ENCODE results near the gene HS2ST1.

HS2ST1 gene

DNA sequence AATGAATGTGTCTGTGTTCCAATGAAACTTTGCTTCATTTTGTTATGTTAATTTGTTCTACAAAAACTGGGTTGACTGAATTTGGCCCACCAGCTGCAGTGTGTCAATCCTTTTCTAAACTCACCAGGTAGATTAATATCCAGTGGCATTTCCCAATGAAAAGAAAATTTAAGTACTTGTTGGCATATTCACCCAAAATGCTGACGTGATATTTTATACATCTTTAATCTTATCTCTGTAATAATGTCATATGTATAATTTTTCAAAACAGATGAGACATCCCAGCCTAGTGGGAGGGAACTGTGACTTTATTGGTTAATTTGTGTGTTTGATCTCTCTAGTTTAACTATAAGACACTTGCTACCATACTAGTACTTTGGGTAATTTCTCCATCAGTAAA is 8.6 kb upstream of the HS2ST1 start:
- no peaks in the 10 kb centered on the region for H3K9me3 ChIP-seq (ENCODE audit: control insufficient read depth, low read length)
- H3K27ac ChIP-seq (ENCODE audit: low read depth, low read length, severe bottlenecking) = no peak overlapping the region
- peaks cover 69% of the 10 kb centered on the region for H3K36me3 ChIP-seq (ENCODE audit: control insufficient read depth, insufficient read depth, low read length)
- no peak overlapping the region for H3K4me3 ChIP-seq (ENCODE audit: extremely low read depth, insufficient read depth, low read length, poor library complexity, severe bottlenecking)
- no peaks in the 10 kb centered on the region for H3K4me1 ChIP-seq (ENCODE audit: control insufficient read depth, insufficient read depth, low read length, poor library complexity, severe bottlenecking)
- no CpG with 5 or more reads among the region's 1 CpG for WGBS, 2 experiments (ENCODE audit: insufficient coverage in 2 of 2)

DNA sequence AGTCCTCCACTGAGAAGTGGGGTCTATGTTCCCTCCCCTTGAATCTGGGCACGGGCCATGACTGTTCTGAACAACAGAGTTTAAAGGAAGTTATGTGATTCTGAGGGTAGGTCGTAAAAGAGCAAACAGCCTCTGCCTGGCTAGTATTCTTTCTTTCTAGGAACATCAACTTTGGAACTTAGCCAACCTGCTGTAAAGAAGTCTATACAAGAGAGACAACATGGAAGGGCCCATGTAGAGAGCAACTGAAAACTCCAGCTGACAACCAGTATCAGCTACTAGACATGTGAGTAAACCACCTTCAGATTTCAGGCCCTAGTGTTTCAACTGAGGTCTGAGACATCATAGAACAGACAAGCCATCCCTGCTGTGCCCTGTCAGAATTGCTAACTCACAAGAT is 8.0 kb upstream of the HS2ST1 start:
- no peak overlapping the region for H3K4me3 ChIP-seq (ENCODE audit: extremely low read depth, insufficient read depth, low read length, poor library complexity, severe bottlenecking)
- no peak overlapping the region for H3K27ac ChIP-seq (ENCODE audit: low read depth, low read length, severe bottlenecking)
- H3K4me1 ChIP-seq (ENCODE audit: control insufficient read depth, insufficient read depth, low read length, poor library complexity, severe bottlenecking) = no peaks in the 10 kb centered on the region
- no peaks in the 10 kb centered on the region for H3K9me3 ChIP-seq (ENCODE audit: control insufficient read depth, low read length)
- WGBS, 2 experiments (ENCODE audit: insufficient coverage in 2 of 2) = 80% methylated on average over 1 of the region's 2 CpGs; no CpG with 5 or more reads in 1 of the 2 experiments
- H3K36me3 ChIP-seq (ENCODE audit: control insufficient read depth, insufficient read depth, low read length) = peaks cover 71% of the 10 kb centered on the region

DNA sequence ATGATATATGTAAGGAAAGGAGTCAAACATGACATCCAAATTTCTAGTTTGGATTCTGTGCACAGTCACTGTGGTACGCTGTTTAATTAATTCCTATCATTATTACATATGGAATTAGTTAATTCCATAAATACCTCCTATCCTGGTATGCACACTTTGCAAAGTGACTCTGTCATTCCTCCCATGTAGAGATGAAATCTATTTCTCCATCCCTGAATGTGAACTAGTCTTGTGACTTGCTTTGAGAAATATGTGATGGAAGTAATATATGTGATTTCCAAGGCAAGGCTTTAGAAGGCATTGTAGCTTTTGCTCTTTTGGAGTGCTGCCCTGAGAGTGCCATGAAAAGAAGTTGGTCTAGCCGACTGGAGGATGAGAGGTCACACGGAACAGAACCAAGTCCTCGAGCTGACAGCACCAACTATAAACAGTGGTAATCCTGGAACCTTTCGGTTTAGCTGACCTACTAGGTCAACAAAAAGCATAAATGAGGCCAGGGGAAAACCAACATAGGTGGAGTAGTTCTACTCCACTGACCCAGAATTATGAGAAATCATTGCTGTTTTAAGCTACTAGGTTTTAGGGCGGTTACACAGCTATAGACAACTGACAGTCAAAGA is 2.0 kb upstream of the HS2ST1 start:
- Histone ChIP-seq H3K4me1 (ENCODE audit: control insufficient read depth, insufficient read depth, low read length, poor library complexity, severe bottlenecking) (peaks cover 4% of the 10 kb centered on the region), H3K36me3 (ENCODE audit: control insufficient read depth, insufficient read depth, low read length) (peaks cover 38% of the 10 kb centered on the region), H3K4me3 (ENCODE audit: extremely low read depth, insufficient read depth, low read length, poor library complexity, severe bottlenecking) (peak overlapping the region; percentile 98), H3K27ac (ENCODE audit: low read depth, low read length, severe bottlenecking) (no peak overlapping the region), H3K9me3 (ENCODE audit: control insufficient read depth, low read length) (no peaks in the 10 kb centered on the region)
- WGBS, 2 experiments (ENCODE audit: insufficient coverage in 2 of 2) = 72 to 78% methylated on average over 5 of the region's 6 CpGs

- Histone ChIP-seq H3K36me3 (ENCODE audit: control insufficient read depth, insufficient read depth, low read length) (peaks cover 31% of the 10 kb centered on the region), H3K4me1 (ENCODE audit: control insufficient read depth, insufficient read depth, low read length, poor library complexity, severe bottlenecking) (peaks cover 4% of the 10 kb centered on the region), H3K9me3 (ENCODE audit: control insufficient read depth, low read length) (no peaks in the 10 kb centered on the region), H3K27ac (ENCODE audit: low read depth, low read length, severe bottlenecking) (peak overlapping the region; percentile 99), H3K4me3 (ENCODE audit: extremely low read depth, insufficient read depth, low read length, poor library complexity, severe bottlenecking) (peak overlapping the region; percentile 98)
- 0 to 1% methylated on average over 13 to 15 of the region's 17 CpGs for WGBS, 2 experiments (ENCODE audit: insufficient coverage in 2 of 2)
Measured at GRCh38 chr1:86913399-86913895, 988 bp upstream of the HS2ST1 start.

- H3K9me3 ChIP-seq (ENCODE audit: control insufficient read depth, low read length) = no peaks in the 10 kb centered on the region
- peaks cover 30% of the 10 kb centered on the region for H3K36me3 ChIP-seq (ENCODE audit: control insufficient read depth, insufficient read depth, low read length)
- 1 to 4% methylated on average over 15 to 23 of the region's 44 CpGs for WGBS, 2 experiments (ENCODE audit: insufficient coverage in 2 of 2)
- peaks cover 4% of the 10 kb centered on the region for H3K4me1 ChIP-seq (ENCODE audit: control insufficient read depth, insufficient read depth, low read length, poor library complexity, severe bottlenecking)
- peak within 1 kb of the TSS; percentile 99 for H3K27ac ChIP-seq (ENCODE audit: low read depth, low read length, severe bottlenecking)
- H3K4me3 ChIP-seq (ENCODE audit: extremely low read depth, insufficient read depth, low read length, poor library complexity, severe bottlenecking) = peak within 1 kb of the TSS; percentile 98
Measured at GRCh38 chr1:86913896-86914600, 387 bp upstream of the HS2ST1 start, which contains the start of gene SELENOF. Gene SELENOF (minus strand): TSS chr1:86914126. CDS start chr1:86914111, 15 bp downstream.

- Histone ChIP-seq H3K9me3 (ENCODE audit: control insufficient read depth, low read length) (no peaks in the 10 kb centered on the region), H3K27ac (ENCODE audit: low read depth, low read length, severe bottlenecking) (peak overlapping the region; percentile 86), H3K36me3 (ENCODE audit: control insufficient read depth, insufficient read depth, low read length) (peaks cover 22% of the 10 kb centered on the region), H3K4me3 (ENCODE audit: extremely low read depth, insufficient read depth, low read length, poor library complexity, severe bottlenecking) (peak overlapping the region; percentile 94), H3K4me1 (ENCODE audit: control insufficient read depth, insufficient read depth, low read length, poor library complexity, severe bottlenecking) (peaks cover 4% of the 10 kb centered on the region)
- 0% methylated on average over 39 to 43 of the region's 43 CpGs for WGBS, 2 experiments (ENCODE audit: insufficient coverage in 2 of 2)
Measured at GRCh38 chr1:86914998-86915736, 732 bp downstream of the HS2ST1 start.

GRCh38 chr1:86915737-86916235 is 1.4 kb downstream of the HS2ST1 start:
- WGBS, 2 experiments (ENCODE audit: insufficient coverage in 2 of 2) = 2 to 3% methylated on average over 14 of the region's 14 CpGs
- Histone ChIP-seq H3K4me3 (ENCODE audit: extremely low read depth, insufficient read depth, low read length, poor library complexity, severe bottlenecking) (peak overlapping the region; percentile 94), H3K4me1 (ENCODE audit: control insufficient read depth, insufficient read depth, low read length, poor library complexity, severe bottlenecking) (peaks cover 4% of the 10 kb centered on the region), H3K9me3 (ENCODE audit: control insufficient read depth, low read length) (no peaks in the 10 kb centered on the region), H3K27ac (ENCODE audit: low read depth, low read length, severe bottlenecking) (peak overlapping the region; percentile 86), H3K36me3 (ENCODE audit: control insufficient read depth, insufficient read depth, low read length) (peaks cover 15% of the 10 kb centered on the region)

GRCh38 chr1:86916752-86917151 is 2.3 kb downstream of the HS2ST1 start:
- no CpG with 5 or more reads among the region's 1 CpG for WGBS, 2 experiments (ENCODE audit: insufficient coverage in 2 of 2)
- Histone ChIP-seq H3K4me1 (ENCODE audit: control insufficient read depth, insufficient read depth, low read length, poor library complexity, severe bottlenecking) (peaks cover 4% of the 10 kb centered on the region), H3K27ac (ENCODE audit: low read depth, low read length, severe bottlenecking) (no peak overlapping the region), H3K9me3 (ENCODE audit: control insufficient read depth, low read length) (peaks cover 7% of the 10 kb centered on the region), H3K36me3 (ENCODE audit: control insufficient read depth, insufficient read depth, low read length) (peaks cover 9% of the 10 kb centered on the region), H3K4me3 (ENCODE audit: extremely low read depth, insufficient read depth, low read length, poor library complexity, severe bottlenecking) (peak overlapping the region; percentile 94)

GRCh38 chr1:86922445-86922844 is 8.0 kb downstream of the HS2ST1 start:
- H3K4me3 ChIP-seq (ENCODE audit: extremely low read depth, insufficient read depth, low read length, poor library complexity, severe bottlenecking) = no peak overlapping the region
- H3K4me1 ChIP-seq (ENCODE audit: control insufficient read depth, insufficient read depth, low read length, poor library complexity, severe bottlenecking) = no peaks in the 10 kb centered on the region
- H3K27ac ChIP-seq (ENCODE audit: low read depth, low read length, severe bottlenecking) = no peak overlapping the region
- H3K9me3 ChIP-seq (ENCODE audit: control insufficient read depth, low read length) = peaks cover 30% of the 10 kb centered on the region
- no CpG with 5 or more reads among the region's 1 CpG for WGBS, 2 experiments (ENCODE audit: insufficient coverage in 2 of 2)
- H3K36me3 ChIP-seq (ENCODE audit: control insufficient read depth, insufficient read depth, low read length) = peaks cover 4% of the 10 kb centered on the region

DNA sequence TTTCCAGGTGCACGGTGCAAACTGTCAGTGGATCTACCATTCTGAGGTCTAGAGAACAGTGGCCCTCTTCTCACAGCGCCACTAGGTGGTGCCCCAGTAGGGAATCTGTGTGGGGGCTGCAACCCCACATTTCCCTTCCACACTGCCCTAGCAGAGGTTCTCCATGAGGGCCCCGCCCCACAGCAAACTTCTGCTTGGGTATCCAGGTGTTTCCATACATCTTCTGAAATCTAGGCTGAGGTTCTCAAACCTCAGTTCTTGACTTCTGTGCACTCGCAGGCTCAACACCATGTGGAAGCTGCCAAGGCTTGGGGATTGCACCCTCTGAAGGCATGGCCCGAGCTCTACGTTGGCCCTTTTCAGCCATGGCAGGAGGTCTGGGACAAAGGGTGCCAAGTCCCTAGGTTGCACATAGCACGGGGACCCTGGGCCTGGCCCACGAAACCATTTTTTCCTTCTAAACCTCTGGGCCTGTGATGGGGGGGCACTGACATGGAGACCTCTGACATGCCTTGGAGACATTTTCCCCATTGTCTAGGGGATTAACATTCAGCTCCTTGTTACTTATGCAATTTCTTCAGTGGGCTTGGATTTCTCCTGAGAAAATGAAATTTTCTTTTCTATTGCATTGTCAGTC is 10.0 kb downstream of the HS2ST1 start:
- Histone ChIP-seq H3K27ac (ENCODE audit: low read depth, low read length, severe bottlenecking) (no peak overlapping the region), H3K36me3 (ENCODE audit: control insufficient read depth, insufficient read depth, low read length) (no peaks in the 10 kb centered on the region), H3K4me3 (ENCODE audit: extremely low read depth, insufficient read depth, low read length, poor library complexity, severe bottlenecking) (no peak overlapping the region), H3K4me1 (ENCODE audit: control insufficient read depth, insufficient read depth, low read length, poor library complexity, severe bottlenecking) (no peaks in the 10 kb centered on the region), H3K9me3 (ENCODE audit: control insufficient read depth, low read length) (peaks cover 30% of the 10 kb centered on the region)
- WGBS, 2 experiments (ENCODE audit: insufficient coverage in 2 of 2) = 97 to 98% methylated on average over 6 of the region's 8 CpGs
